GM12865 (cell line): ENCODE measurements around the gene U2AF1L4.

Experiments used
- DNase-seq: peaks from one replicate; pipeline ENCODE4 v3.0.0; 2010; ENCODE audit warnings: low read depth
- H3K4me3 ChIP-seq: 2 replicates; pipeline ENCODE4 v1.5.1; 2011; ENCODE audit warnings: mild to moderate bottlenecking, low read depth, low read length, control low read depth
- TF ChIP-seq, protein P1 (sequence below): IDR thresholded peaks from 2 replicates; pipeline ENCODE4 v1.5.1; 2011; ENCODE audit warnings: low read length, control low read depth, low read depth, inconsistent platforms; ENCODE audit not compliant: insufficient read depth; ENCODE audit errors: missing control alignments

Gene U2AF1L4

DNA sequence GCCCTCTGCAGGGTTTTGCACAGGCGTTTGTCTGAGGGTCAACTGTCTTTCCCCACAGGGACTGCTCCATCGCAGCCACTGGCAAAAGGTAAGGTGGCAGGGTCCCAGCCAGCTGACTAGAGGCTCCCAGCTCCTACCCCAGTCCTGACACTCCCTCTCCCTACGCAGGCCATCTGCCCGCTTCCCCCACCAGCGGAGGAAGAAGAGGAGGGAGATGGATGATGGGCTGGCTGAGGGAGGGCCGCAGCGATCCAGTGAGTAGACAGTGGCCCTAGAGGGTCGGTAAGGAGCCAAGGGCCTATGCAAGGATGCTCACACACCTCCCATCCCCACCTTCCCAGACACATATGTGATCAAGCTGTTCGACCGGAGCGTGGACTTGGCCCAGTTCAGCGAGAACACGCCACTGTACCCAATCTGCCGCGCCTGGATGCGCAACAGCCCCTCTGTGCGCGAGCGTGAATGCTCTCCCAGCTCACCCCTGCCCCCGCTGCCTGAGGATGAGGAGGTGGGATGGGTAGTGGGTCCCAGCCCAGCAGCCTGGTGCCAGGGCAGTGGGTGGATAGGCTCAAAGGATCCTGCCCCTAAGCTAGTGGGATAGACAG, 7.6 kb upstream of the U2AF1L4 start:
- TF ChIP-seq, protein P1, sequence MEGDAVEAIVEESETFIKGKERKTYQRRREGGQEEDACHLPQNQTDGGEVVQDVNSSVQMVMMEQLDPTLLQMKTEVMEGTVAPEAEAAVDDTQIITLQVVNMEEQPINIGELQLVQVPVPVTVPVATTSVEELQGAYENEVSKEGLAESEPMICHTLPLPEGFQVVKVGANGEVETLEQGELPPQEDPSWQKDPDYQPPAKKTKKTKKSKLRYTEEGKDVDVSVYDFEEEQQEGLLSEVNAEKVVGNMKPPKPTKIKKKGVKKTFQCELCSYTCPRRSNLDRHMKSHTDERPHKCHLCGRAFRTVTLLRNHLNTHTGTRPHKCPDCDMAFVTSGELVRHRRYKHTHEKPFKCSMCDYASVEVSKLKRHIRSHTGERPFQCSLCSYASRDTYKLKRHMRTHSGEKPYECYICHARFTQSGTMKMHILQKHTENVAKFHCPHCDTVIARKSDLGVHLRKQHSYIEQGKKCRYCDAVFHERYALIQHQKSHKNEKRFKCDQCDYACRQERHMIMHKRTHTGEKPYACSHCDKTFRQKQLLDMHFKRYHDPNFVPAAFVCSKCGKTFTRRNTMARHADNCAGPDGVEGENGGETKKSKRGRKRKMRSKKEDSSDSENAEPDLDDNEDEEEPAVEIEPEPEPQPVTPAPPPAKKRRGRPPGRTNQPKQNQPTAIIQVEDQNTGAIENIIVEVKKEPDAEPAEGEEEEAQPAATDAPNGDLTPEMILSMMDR: no peak
- H3K4me3 ChIP-seq: no peak overlapping the region
- DNase-seq: no peak

DNA sequence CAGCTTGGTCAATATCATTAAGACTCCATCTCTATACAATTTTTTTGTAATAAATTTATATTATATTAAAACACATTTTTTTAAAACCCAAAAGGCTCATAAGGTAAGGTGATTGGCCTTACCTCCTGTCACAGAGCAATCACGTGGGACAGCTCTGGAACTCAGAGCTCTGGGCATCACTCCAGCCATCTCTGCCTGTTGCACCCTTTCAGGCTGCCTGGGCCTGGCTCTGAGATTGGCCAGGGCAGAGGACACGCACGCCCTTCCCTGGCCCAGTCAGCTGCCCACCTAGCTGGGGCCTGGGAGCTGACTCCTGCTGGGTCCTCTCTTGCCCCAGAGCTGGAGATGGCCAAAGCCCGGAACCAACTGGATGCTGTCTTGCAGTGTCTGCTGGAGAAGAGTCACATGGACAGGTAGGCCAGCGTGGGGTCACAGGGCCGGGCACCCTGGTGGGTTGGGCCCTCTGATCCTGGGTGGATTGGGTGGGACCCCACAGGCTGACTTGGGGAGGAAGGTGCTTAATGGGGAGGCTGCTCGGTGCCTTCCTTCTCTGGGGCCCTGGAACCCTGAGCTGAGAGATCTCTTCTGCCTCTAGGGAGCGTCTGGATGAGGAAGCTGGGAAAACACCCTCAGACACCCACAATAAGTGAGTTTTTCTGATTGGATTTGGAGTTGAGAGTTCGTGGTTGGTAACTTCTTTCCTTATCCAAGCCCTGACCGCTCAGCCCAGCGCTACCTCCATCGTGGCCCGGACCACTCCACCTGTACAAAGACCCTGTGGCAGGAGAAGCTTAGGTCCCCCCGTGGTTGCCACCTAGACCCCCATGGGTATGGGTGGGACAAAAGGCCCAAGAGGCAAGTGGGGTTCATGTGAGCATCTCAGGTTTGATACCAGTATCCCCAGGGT, 6.9 kb upstream of the U2AF1L4 start:
- TF ChIP-seq, protein P1: no peak
- H3K4me3 ChIP-seq: no peak overlapping the region
- no peak for DNase-seq

DNA sequence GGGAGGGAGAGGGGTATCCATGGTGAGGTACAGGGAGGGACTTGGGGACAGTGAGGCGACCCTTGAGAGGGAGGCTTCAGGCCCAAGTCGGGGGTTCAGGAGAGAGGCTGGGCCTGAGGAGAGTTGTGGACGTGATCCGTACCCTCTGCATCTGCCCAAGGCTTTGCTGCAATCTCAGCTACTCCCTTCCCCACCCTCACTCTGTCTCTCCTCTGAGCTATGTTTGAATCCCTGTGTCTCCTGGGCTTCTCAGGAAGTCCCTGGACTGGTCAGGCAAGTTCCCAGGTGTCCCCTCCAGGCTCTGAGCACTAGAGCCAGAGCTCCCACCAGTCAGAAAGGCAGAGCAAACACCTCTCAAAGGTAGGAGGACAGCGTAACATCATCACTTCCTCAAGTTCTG, 4.9 kb upstream of the U2AF1L4 start:
- TF ChIP-seq, protein P1: no peak
- no peak for DNase-seq
- no peak overlapping the region for H3K4me3 ChIP-seq

DNA sequence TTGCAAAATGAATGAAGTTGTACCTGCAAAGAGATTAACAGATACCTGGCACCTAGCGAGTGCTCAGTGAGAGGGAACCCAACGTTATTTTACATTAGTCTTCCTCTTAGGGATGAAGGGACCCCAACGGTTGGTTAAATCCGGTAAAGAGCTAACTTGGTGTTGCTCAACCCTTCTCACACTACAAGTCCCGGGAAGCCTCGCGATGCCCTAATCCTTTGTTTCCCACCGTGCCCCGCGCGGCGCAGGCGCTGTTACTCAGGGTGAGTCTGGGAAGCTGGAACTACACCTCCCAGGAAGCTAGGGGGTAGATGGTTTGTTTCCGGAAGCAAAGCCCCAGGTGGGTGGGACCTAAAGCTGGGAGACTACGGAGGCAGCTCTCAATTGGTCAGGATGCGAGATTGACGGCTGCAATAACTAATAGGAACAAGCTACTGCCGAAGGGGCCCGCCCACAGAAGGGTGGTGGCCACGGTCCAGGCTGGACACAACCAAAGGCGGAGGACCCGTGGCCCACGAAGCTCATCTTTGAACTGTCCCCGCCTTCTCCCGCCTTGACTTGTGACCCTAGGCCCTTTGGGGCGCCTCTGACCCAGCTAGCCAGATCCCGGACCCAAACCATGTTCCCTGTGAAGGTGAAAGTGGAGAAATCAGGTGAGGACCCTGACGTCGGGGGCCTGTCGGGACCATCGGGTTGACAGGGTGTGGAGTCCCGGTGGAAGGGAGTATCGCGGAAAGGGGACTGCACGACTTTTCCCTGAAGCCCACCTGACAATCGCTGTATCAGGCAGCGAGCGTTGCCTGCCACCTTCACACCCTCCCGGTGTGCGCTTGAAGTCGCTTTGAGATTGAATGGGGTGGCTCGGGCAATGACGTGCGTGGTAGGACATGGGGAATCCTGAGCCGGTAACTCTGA, 3.1 kb upstream of the U2AF1L4 start, which contains the start of gene LIN37:
Gene LIN37 (plus strand): TSS at position 471 of the 915 bp plus-strand sequence. CDS start 149 bp downstream, at position 620.
- peak; percentile 99 for DNase-seq

DNA sequence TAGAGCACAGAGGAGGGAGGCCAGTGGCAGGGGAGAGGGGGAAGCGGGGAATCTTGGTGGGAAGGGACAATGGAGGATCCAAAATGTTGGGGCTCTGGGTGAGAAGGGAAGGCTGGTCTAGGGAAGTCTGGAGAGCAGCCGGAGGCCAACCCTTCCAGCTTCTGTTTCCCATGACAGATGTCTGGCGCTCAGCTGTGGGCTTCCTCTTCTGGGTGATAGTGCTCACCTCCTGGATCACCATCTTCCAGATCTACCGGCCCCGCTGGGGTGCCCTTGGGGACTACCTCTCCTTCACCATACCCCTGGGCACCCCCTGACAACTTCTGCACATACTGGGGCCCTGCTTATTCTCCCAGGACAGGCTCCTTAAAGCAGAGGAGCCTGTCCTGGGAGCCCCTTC, 1.3 kb upstream of the U2AF1L4 start:
- peak overlapping the region; percentile 90 for H3K4me3 ChIP-seq
- TF ChIP-seq, protein P1: no peak
- DNase-seq: no peak

More for the DNA sequence above, 3.1 kb upstream of the U2AF1L4 start, which contains the start of gene LIN37:
- peak within 1 kb of the TSS; percentile 95 for H3K4me3 ChIP-seq
- TF ChIP-seq, protein P1: no peak

DNA sequence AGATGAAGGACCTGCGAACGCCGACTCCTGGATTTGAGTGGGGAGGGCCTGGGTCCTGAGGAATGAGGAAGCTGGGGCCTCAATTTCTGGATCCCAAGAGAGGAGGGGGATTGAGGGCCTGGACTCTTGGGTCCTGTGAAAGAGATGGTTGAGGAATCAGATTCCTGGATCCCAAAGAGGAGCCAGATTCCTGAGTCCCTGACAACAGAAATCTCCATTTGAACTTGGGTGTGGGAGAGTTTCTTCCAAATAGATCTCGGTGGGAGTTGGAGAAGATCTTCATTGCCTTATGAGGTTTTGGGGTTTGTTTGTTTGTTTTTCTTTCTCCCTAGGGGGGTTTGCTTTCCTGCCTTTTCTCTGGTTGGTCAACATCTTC, 857 bp upstream of the U2AF1L4 start:
- TF ChIP-seq, protein P1: no peak
- no peak for DNase-seq
- H3K4me3 ChIP-seq: peak overlapping the region; percentile 90
